H9 (cell line): ENCODE results near the gene VPS33A. TPM values are rescaled to one million over a fixed set of nuclear protein-coding genes. Genes with fewer than 3 reads are reported as not detected.

Experiments
- DNase-seq: peaks from one replicate; pipeline ENCODE4 v3.0.0-alpha.2; 2017
- H2AFZ ChIP-seq: one replicate; pipeline ENCODE4 v1.6.1; 2013; ENCODE audit warnings: mild to moderate bottlenecking, low read length, control low read depth, moderate library complexity
- H2AK5ac ChIP-seq: 2 replicates; pipeline ENCODE4 v1.6.1; 2013; ENCODE audit warnings: low read length, control low read depth, mixed read lengths; ENCODE audit not compliant: insufficient read length
- H2BK120ac ChIP-seq: one replicate; pipeline ENCODE4 v1.6.1; 2013; ENCODE audit warnings: low read depth, mild to moderate bottlenecking, low read length, control low read depth, inconsistent platforms; ENCODE audit not compliant: poor library complexity, severe bottlenecking
- H2BK12ac ChIP-seq: 2 replicates; pipeline ENCODE4 v1.6.1; 2013; ENCODE audit warnings: low read length, control low read depth, mixed read lengths, low read depth; ENCODE audit not compliant: insufficient read length
- H2BK15ac ChIP-seq: 2 replicates; pipeline ENCODE4 v1.6.1; 2013; ENCODE audit warnings: low read depth, low read length, control low read depth
- H2BK20ac ChIP-seq: one replicate; pipeline ENCODE4 v1.6.1; 2013; ENCODE audit warnings: low read depth, mild to moderate bottlenecking, low read length, control low read depth, inconsistent platforms; ENCODE audit not compliant: poor library complexity, severe bottlenecking
- H2BK5ac ChIP-seq: 2 replicates; pipeline ENCODE4 v1.6.1; 2013; ENCODE audit warnings: low read length, control low read depth, mixed read lengths; ENCODE audit not compliant: insufficient read length
- H3K14ac ChIP-seq: 2 replicates; pipeline ENCODE4 v1.6.1; 2013; ENCODE audit warnings: low read length, control low read depth; ENCODE audit not compliant: insufficient read depth
- H3K18ac ChIP-seq: 2 replicates; pipeline ENCODE4 v1.6.1; 2013; ENCODE audit warnings: low read depth, mild to moderate bottlenecking, mixed read lengths, low read length, control low read depth; ENCODE audit not compliant: insufficient read length
- H3K23ac ChIP-seq: 2 replicates; pipeline ENCODE4 v1.6.1; 2013; ENCODE audit warnings: low read length, control low read depth, mixed read lengths, low read depth; ENCODE audit not compliant: insufficient read length
- H3K23me2 ChIP-seq: 2 replicates; pipeline ENCODE4 v1.6.1; 2013; ENCODE audit warnings: low read depth, mild to moderate bottlenecking, mixed read lengths, low read length, control low read depth; ENCODE audit not compliant: insufficient read length, poor library complexity, severe bottlenecking
- H3K27ac ChIP-seq: 2 replicates; pipeline ENCODE4 v1.5.1; 2013; ENCODE audit warnings: low read length, control low read depth, mixed read lengths, low read depth; ENCODE audit not compliant: insufficient read length
- H3K27me3 ChIP-seq: 2 replicates; pipeline ENCODE4 v1.6.1; 2013; ENCODE audit warnings: low read length, control low read depth, inconsistent platforms; ENCODE audit not compliant: insufficient read depth
- H3K4ac ChIP-seq: 2 replicates; pipeline ENCODE4 v1.6.1; 2013; ENCODE audit warnings: low read depth, mild to moderate bottlenecking, control low read depth, inconsistent platforms, low read length, moderate library complexity
- H3K4me1 ChIP-seq: 2 replicates; pipeline ENCODE4 v1.6.1; 2013; ENCODE audit warnings: low read length, control low read depth, inconsistent platforms; ENCODE audit not compliant: insufficient read depth
- H3K4me2 ChIP-seq: 2 replicates; pipeline ENCODE4 v1.6.1; 2013; ENCODE audit warnings: low read length, control low read depth, mixed read lengths; ENCODE audit not compliant: insufficient read length, insufficient read depth
- H3K56ac ChIP-seq: 2 replicates; pipeline ENCODE4 v1.6.1; 2013; ENCODE audit warnings: low read depth, mild to moderate bottlenecking, mixed read lengths, low read length, control low read depth; ENCODE audit not compliant: insufficient read length
- H3K79me1 ChIP-seq: 2 replicates; pipeline ENCODE4 v1.6.1; 2013; ENCODE audit warnings: low read depth, mild to moderate bottlenecking, moderate library complexity, low read length, control low read depth, inconsistent platforms; ENCODE audit not compliant: insufficient read depth, poor library complexity, severe bottlenecking
- H3K79me2 ChIP-seq: 2 replicates; pipeline ENCODE4 v1.6.1; 2013; ENCODE audit warnings: low read length, control low read depth, inconsistent platforms; ENCODE audit not compliant: insufficient read depth
- H3K9ac ChIP-seq: 2 replicates; pipeline ENCODE4 v1.6.1; 2013; ENCODE audit warnings: low read length, control low read depth, mixed read lengths; ENCODE audit not compliant: insufficient read length; ENCODE audit errors: extremely low read depth
- H3K9me3 ChIP-seq: one replicate; pipeline ENCODE4 v1.6.1; 2013; ENCODE audit warnings: low read depth, low read length, inconsistent platforms; ENCODE audit not compliant: control insufficient read depth
- H3T11ph ChIP-seq: one replicate; pipeline ENCODE4 v1.6.1; 2013; ENCODE audit warnings: mild to moderate bottlenecking, low read length, control low read depth, inconsistent platforms
- H4K20me1 ChIP-seq: one replicate; pipeline ENCODE4 v1.6.1; 2013; ENCODE audit not compliant: control insufficient read depth, insufficient read length, insufficient read depth
- H4K5ac ChIP-seq: 2 replicates; pipeline ENCODE4 v1.6.1; 2013; ENCODE audit warnings: low read depth, mild to moderate bottlenecking, mixed read lengths, low read length, control low read depth; ENCODE audit not compliant: insufficient read length
- H4K8ac ChIP-seq: replicated peaks from 2 replicates; pipeline ENCODE4 v1.6.1; 2013; ENCODE audit warnings: low read length, control low read depth, mixed read lengths, low read depth; ENCODE audit not compliant: insufficient read length
- H4K91ac ChIP-seq: 2 replicates; pipeline ENCODE4 v1.6.1; 2013; ENCODE audit warnings: low read depth, mild to moderate bottlenecking, moderate library complexity, mixed read lengths, low read length, control low read depth; ENCODE audit not compliant: insufficient read length
- H3K27ac Mint-ChIP-seq, 3 experiments: 2 replicates in 2 of 3; 3 replicates in 1 of 3; pipeline ENCODE4 v1.8.0; 2020 to 2021; ENCODE audit warnings: mixed read lengths in 3 of 3, mild to moderate bottlenecking in 1 of 3, moderate library complexity in 1 of 3
- H3K27me3 Mint-ChIP-seq: 2 replicates; pipeline ENCODE4 v1.8.0; 2021; ENCODE audit warnings: low read depth, mild to moderate bottlenecking, moderate library complexity, mixed read lengths
- H3K36me3 Mint-ChIP-seq, 3 experiments: 2 replicates in 2 of 3; 3 replicates in 1 of 3; pipeline ENCODE4 v1.8.0; 2020 to 2021; ENCODE audit warnings: low read depth in 3 of 3, mixed read lengths in 3 of 3; ENCODE audit not compliant: insufficient read depth in 1 of 3
- H3K4me1 Mint-ChIP-seq, 2 experiments: 2 replicates each; pipeline ENCODE4 v1.8.0; 2020; ENCODE audit warnings: mixed read lengths in 2 of 2
- H3K4me3 Mint-ChIP-seq, 2 experiments: 2 replicates in 1 of 2; 3 replicates in 1 of 2; pipeline ENCODE4 v1.8.0; 2020 to 2021; ENCODE audit warnings: mild to moderate bottlenecking in 2 of 2, mixed read lengths in 2 of 2, moderate library complexity in 1 of 2
- H3K9me3 Mint-ChIP-seq, 2 experiments: 2 replicates in 1 of 2; 3 replicates in 1 of 2; pipeline ENCODE4 v1.8.0; 2020; ENCODE audit warnings: mild to moderate bottlenecking in 2 of 2, mixed read lengths in 2 of 2, moderate library complexity in 1 of 2
- CTCF ChIP-seq: fragments of 200-600 bp; sonication (generic); conservative IDR thresholded peaks from 3 replicates; pipeline ENCODE4 v1.8.0; 2021; ENCODE audit warnings: antibody characterized with exemption, mild to moderate bottlenecking
- WGBS: extraction: QIAGEN DNeasy Blood & Tissue Kit; methylation state at CpG from one replicate; pipeline ENCODE4 v1.1.7; 2013; ENCODE audit warnings: missing lambda C conversion rate, low lambda C conversion rate, mixed read lengths; ENCODE audit not compliant: insufficient read length; ENCODE audit errors: extremely low coverage; 5-methylcytosine and 5-hydroxymethylcytosine counted together
- total RNA-seq: library from RNA; stranded (reverse); gene quantifications from 2 replicates; pipeline ENCODE4 v1.2.1, GENCODE V29; 2021

VPS33A gene
- total RNA-seq, 1 experiment from 2014 or later: 45.9 TPM

- no peak overlapping the region for H4K91ac ChIP-seq
- TF ChIP-seq CTCF: no peak
- no peak overlapping the region for H2BK5ac ChIP-seq
- WGBS: no CpG with 5 or more reads among the region's 11 CpGs
- no peaks in the 10 kb centered on the region for H3K23me2 ChIP-seq
- no peaks in the 10 kb centered on the region for H3K27me3 ChIP-seq
- no peaks in the 10 kb centered on the region for H3K4me1 Mint-ChIP-seq
- no peak overlapping the region for H2BK12ac ChIP-seq
- H4K8ac ChIP-seq: no peak overlapping the region
- no peak overlapping the region for H2BK20ac ChIP-seq
- no peak overlapping the region; a peak in 1 of 7 replicates for H3K27ac Mint-ChIP-seq
- H3K4me3 Mint-ChIP-seq: no peak overlapping the region
- H3K9me3 Mint-ChIP-seq: no peaks in the 10 kb centered on the region
- H2BK120ac ChIP-seq: no peak overlapping the region
- no peak overlapping the region for H3K4ac ChIP-seq
- no peak overlapping the region for H3T11ph ChIP-seq
- no peaks in the 10 kb centered on the region for H4K20me1 ChIP-seq
- H3K27me3 Mint-ChIP-seq: no peaks in the 10 kb centered on the region
- H3K9me3 ChIP-seq: no peaks in the 10 kb centered on the region
- no peak for DNase-seq
- no peaks in the 10 kb centered on the region for H3K4me1 ChIP-seq
- H3K27ac ChIP-seq: no peak overlapping the region
- no peak overlapping the region for H4K5ac ChIP-seq
- H2BK15ac ChIP-seq: no peak overlapping the region
- peaks cover 3 to 43% (median 20%) of the 10 kb centered on the region in 3 experiments for H3K36me3 Mint-ChIP-seq
- no peak overlapping the region for H3K23ac ChIP-seq
- no peak overlapping the region for H3K18ac ChIP-seq
- no peak overlapping the region for H3K14ac ChIP-seq
- H3K79me2 ChIP-seq: no peaks in the 10 kb centered on the region
- no peak overlapping the region for H3K56ac ChIP-seq
- H3K9ac ChIP-seq: no peak overlapping the region
- no peaks in the 10 kb centered on the region for H3K79me1 ChIP-seq
- H3K4me2 ChIP-seq: no peak overlapping the region
- no peak overlapping the region for H2AK5ac ChIP-seq
- no peak overlapping the region for H2AFZ ChIP-seq
These were observed 21.5 kb downstream of the VPS33A start for GRCh38 chr12:122244565-122245371.
